NB4 (cell line): ENCODE data around the gene IGF1.

ENCODE experiments used
- CTCF ChIP-seq: IDR thresholded peaks from one replicate; pipeline ENCODE4 v1.5.1; 2012; ENCODE audit warnings: low read depth, low read length
- MYC ChIP-seq: IDR thresholded peaks from 2 replicates; pipeline ENCODE4 v1.6.1; 2011; ENCODE audit warnings: low read depth, low read length
- POLR2A ChIP-seq: IDR thresholded peaks from 2 replicates; pipeline ENCODE4 v1.6.1; 2011; ENCODE audit warnings: mild to moderate bottlenecking; ENCODE audit not compliant: insufficient read length; ENCODE audit errors: extremely low read depth

GRCh38 chr12:102426599-102427542 lies 53.5 kb downstream of the IGF1 start:
- TF ChIP-seq CTCF, result no peak
- TF ChIP-seq POLR2A, result no peak
- TF ChIP-seq MYC, result no peak
